Upper lobe of left lung (tissue), 6 donors: Measurements from ENCODE around the gene EXD3. TPM values are rescaled to one million over a fixed set of nuclear protein-coding genes. Genes with fewer than 3 reads are reported as not detected.

Experiments
- ATAC-seq, 2 donors: fragments of 200-7000 bp; cut with Tn5 transposase; one replicate each; pipeline ENCODE4 v1.9.1; 2022; ENCODE audit warnings: mild to moderate bottlenecking in 2 of 2, moderate library complexity in 2 of 2; ENCODE audit not compliant: low FRiP score in 2 of 2
- DNase-seq, 2 donors: peaks; one replicate each; pipeline ENCODE4 v3.0.0-alpha.2; 2019 to 2020
- H3K27ac ChIP-seq, 4 donors: fragments of 200-600 bp; sonication (generic); one replicate each; pipeline ENCODE4 v1.5.1; 2016 to 2019
- H3K27me3 ChIP-seq, 4 donors: fragments of 200-600 bp; sonication (generic); one replicate each; pipeline ENCODE4 v1.5.1; 2017 to 2019
- H3K36me3 ChIP-seq, 4 donors: fragments of 200-600 bp; sonication (generic); one replicate each; pipeline ENCODE4 v1.5.1; 2016 to 2019
- H3K4me1 ChIP-seq, 4 donors: fragments of 200-600 bp; sonication (generic); one replicate each; pipeline ENCODE4 v1.5.1; 2018 to 2019
- H3K4me3 ChIP-seq, 4 donors: fragments of 200-600 bp; sonication (generic); one replicate each; pipeline ENCODE4 v1.5.1; 2017 to 2019; ENCODE audit warnings: mild to moderate bottlenecking in 2 of 4, moderate library complexity in 1 of 4
- H3K9me3 ChIP-seq, 4 donors: fragments of 200-600 bp; sonication (generic); one replicate each; pipeline ENCODE4 v1.5.1; 2018 to 2019
- CTCF ChIP-seq, 6 experiments: fragments of 450-650 bp in 4 of 6; fragments of 200-600 bp in 2 of 6; sonication (generic) in 2 of 6; IDR thresholded peaks; one replicate each; pipeline ENCODE4 v1.5.1; 2016 to 2019; ENCODE audit warnings: antibody characterized with exemption in 6 of 6
- EP300 ChIP-seq, 4 donors: sonication (generic); formaldehyde crosslinking; IDR thresholded peaks; one replicate each; pipeline ENCODE4 v1.5.1; 2017; ENCODE audit warnings: antibody characterized with exemption in 4 of 4, control low read depth in 2 of 4
- POLR2A ChIP-seq, 4 donors: fragments of 450-650 bp; IDR thresholded peaks; one replicate each; pipeline ENCODE4 v1.5.1; 2016 to 2017; ENCODE audit warnings: antibody characterized with exemption in 4 of 4, mild to moderate bottlenecking in 2 of 4
- POLR2AphosphoS5 ChIP-seq, 2 donors: sonication (generic); formaldehyde crosslinking; IDR thresholded peaks; one replicate each; pipeline ENCODE4 v1.5.1; 2017; ENCODE audit warnings: antibody characterized with exemption in 2 of 2
- WGBS, 2 donors: methylation state at CpG; one replicate each; pipeline ENCODE4 v1.1.5; 2017 to 2018; 5-methylcytosine and 5-hydroxymethylcytosine counted together
- total RNA-seq, 6 donors: library from RNA; depleted of rRNA in 4 of 6; stranded (reverse); fragments of >200 nt in 4 of 6; gene quantifications; one replicate each; pipeline versions ENCODE4 v1.1.0 to v1.2.1, GENCODE V29; 2016 to 2021
- donor health status: DM: no; HTN: no; CAD: no; lungs with moderate emphysema.
- donor health status: DM: no; HTN: yes; CAD: no; lungs with severe emphysema.

Gene EXD3
- total RNA-seq, 6 donors from 2014 or later: 12.3 to 118 (median 24.8) TPM

DNA sequence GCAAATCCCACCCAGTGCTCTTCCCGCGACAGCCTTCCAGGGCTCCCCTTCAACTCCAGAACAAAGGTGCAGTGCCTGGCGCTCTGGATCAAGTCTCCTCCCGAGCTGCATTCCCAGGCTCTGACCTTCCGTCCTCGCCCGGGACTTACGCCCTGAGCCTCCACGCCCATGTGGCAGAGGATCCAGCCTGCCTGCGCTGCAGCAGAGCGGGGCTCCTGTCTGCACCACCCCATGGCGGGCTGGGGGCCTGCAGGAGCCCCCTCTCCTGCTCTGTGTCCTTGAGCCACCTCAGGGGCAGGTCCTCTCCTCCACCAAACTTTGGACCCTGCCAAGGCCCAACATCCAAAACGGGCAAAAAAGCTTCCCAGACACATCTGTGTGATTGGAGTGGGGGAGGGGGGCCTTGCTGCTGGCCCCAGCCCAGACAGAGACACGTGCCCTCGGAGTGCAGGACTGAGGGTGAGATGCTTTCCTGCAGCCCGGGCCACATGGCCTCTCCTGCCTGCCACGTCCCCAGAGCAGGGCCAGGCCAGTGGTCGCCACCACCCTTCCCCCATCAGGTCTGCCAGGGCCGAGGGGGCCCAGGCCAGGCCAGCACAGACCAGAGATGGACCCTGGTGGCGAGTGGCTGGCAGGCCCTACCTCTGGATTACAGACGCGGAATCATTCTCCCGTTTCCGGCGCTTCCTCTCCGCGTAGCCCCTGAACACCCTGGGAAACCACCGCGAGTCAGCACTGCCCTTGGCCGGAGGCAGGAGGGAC lies 31.8 kb upstream of the EXD3 start:
- Histone ChIP-seq H3K4me3 (peak overlapping the region; percentile 41 to 64 (median 56)), H3K27ac (peak overlapping the region; percentile 65 to 83 (median 76)), H3K27me3 (no peaks in the 10 kb centered on the region), H3K9me3 (no peaks in the 10 kb centered on the region), H3K4me1 (peaks cover 21 to 44% (median 32%) of the 10 kb centered on the region in 4 donors), H3K36me3 (peaks cover 0 to 11% (median 2%) of the 10 kb centered on the region in 4 donors)
- no peak for TF ChIP-seq POLR2AphosphoS5 (IDR thresholded peaks at IDR 0.05)
- TF ChIP-seq CTCF (IDR thresholded peaks at IDR 0.05): peak in 1 of 6 experiments; percentile 8
- 67 to 68% methylated on average over 7 to 27 of the region's 30 CpGs for WGBS, 2 donors
- ATAC-seq (peak; percentile 1 to 4), DNase-seq (peak in 1 of 2 donors; percentile 79)

DNA sequence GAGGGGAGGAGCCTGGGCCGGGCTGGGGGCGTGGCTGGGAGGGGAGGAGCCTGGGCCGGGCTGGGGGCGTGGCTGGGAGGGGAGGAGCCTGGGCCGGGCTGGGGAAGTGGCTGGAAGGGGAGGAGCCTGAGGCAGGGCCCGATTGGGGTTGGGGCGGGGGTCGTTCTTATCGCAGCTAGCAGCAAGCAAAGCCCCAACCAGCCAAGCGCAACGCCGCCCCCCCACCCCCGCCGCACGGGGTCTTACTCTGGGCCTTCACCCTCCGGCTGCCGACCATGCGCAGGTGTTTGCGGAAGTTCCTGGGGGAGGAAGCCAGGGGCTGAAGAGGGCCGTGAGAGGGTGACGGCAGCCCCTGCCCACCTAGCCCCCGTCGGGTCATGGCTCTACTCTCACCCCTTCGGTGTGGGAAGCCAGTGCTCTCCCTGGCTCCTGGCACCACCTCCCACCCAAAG lies 31.2 kb upstream of the EXD3 start:
- peak; percentile 31 to 58 for ATAC-seq
- peak; percentile 64 to 93 for DNase-seq
- WGBS, 2 donors: 12 to 25% methylated on average over 4 to 5 of the region's 24 CpGs
- H3K27me3 ChIP-seq: no peaks in the 10 kb centered on the region
- peaks cover 0 to 17% (median 6%) of the 10 kb centered on the region in 4 donors for H3K36me3 ChIP-seq
- H3K27ac ChIP-seq: peak overlapping the region; percentile 65 to 83 (median 76)
- H3K9me3 ChIP-seq: no peaks in the 10 kb centered on the region
- peaks cover 17 to 38% (median 27%) of the 10 kb centered on the region in 4 donors for H3K4me1 ChIP-seq
- H3K4me3 ChIP-seq: peak overlapping the region; percentile 41 to 64 (median 56)
- TF ChIP-seq POLR2AphosphoS5 (IDR thresholded peaks at IDR 0.05) (no peak), POLR2A (IDR thresholded peaks at IDR 0.05) (peak in 2 of 4 donors; percentile 31 to 59), CTCF (IDR thresholded peaks at IDR 0.05) (no peak)

GRCh38 chr9:137453643-137454081 lies 30.7 kb upstream of the EXD3 start:
- Histone ChIP-seq H3K36me3 (peaks cover 0 to 22% (median 9%) of the 10 kb centered on the region in 4 donors), H3K27ac (peak overlapping the region in 1 of 4 donors; percentile 26), H3K4me1 (peaks cover 17 to 35% (median 27%) of the 10 kb centered on the region in 4 donors), H3K9me3 (no peaks in the 10 kb centered on the region), H3K4me3 (peak overlapping the region in 3 of 4 donors; percentile 45 to 64 (median 64)), H3K27me3 (no peaks in the 10 kb centered on the region)
- ATAC-seq (peak; percentile 78 to 83), DNase-seq (peak; percentile 90)
- 16 to 30% methylated on average over 8 to 21 of the region's 25 CpGs for WGBS, 2 donors
- TF ChIP-seq POLR2A (IDR thresholded peaks at IDR 0.05) (no peak), EP300 (IDR thresholded peaks at IDR 0.05) (no peak), POLR2AphosphoS5 (IDR thresholded peaks at IDR 0.05) (no peak), CTCF (IDR thresholded peaks at IDR 0.05) (no peak)

DNA sequence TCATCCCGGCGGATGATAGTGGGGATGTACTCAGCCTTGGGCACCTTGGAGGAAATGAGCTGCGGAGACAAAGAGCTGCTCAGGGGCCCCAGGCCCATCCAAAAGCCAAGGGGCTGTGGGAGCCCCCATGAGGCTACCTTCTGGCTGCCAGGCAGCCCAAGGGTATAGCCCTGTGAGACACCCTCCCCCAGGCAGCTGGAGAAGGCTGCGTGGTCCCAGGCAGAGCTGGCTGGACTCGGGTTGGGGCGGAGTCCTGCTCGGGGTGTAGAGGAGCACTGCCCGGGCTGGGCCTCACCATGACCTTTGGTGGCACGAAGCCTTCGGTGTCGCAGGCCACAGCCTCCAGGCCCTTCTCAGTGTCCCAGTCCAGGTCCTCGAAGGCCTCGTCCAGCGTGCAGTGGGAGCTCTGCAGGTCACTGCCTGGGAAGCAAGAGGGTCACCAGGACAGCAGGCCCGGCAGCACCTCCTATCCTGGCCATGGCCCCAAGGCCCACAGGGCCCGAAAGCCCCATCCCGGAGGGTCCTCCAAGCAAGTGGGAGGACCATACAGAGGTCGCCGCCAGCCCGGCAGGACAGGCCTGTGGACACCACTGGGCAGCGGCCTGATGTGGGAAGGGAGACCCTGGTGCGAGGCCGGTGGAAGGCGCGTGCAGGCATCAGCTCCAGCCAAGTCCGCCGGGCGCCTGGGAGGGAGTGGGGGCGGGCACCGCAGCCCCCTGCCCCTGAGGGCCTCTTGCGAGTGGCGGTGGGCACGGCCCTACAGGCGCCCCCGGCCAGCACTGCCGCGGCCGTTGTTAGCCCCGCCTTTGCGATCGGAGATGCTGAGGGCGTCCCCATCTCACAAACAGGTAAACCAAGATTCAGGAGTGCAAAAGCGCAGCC lies 30.0 kb upstream of the EXD3 start:
- peak in 1 of 2 donors; percentile 89 for DNase-seq
- ATAC-seq: peak in 1 of 2 donors; percentile 1
- H3K4me1 ChIP-seq: peaks cover 11 to 28% (median 20%) of the 10 kb centered on the region in 4 donors
- no peaks in the 10 kb centered on the region for H3K9me3 ChIP-seq
- peaks cover 0 to 23% (median 10%) of the 10 kb centered on the region in 4 donors for H3K36me3 ChIP-seq
- H3K27me3 ChIP-seq: no peaks in the 10 kb centered on the region
- peak overlapping the region in 1 of 4 donors; percentile 26 for H3K27ac ChIP-seq
- WGBS, 2 donors: 80 to 98% methylated on average over 6 to 18 of the region's 43 CpGs
- peak overlapping the region in 3 of 4 donors; percentile 45 to 64 (median 64) for H3K4me3 ChIP-seq
- TF ChIP-seq POLR2A (IDR thresholded peaks at IDR 0.05) (no peak), CTCF (IDR thresholded peaks at IDR 0.05) (no peak)
